Activated B cell treated with CpG ODN at 0.5 μM for 24 hours (primary cell): Measurements from ENCODE around the gene VN1R5. TPM values are rescaled to one million over a fixed set of nuclear protein-coding genes. Genes with fewer than 3 reads are reported as not detected.

Source experiments
- ATAC-seq: fragments of 200-7000 bp; cut with Tn5 transposase; one replicate; pipeline ENCODE4 v1.10.0; 2021; ENCODE audit warnings: low read depth, mild to moderate bottlenecking, moderate library complexity
- CTCF ChIA-PET: fragments of 350-600 bp; sonication (Branson Sonifier 250); formaldehyde crosslinking; loops from one replicate; lab custom pipeline; 2021; ENCODE audit warnings: antibody characterized with exemption; lab: Charles Lee
- POLR2A ChIA-PET: fragments of 350-600 bp; sonication (Branson Sonifier 250); formaldehyde crosslinking; loops from one replicate; lab custom pipeline; 2021; ENCODE audit warnings: antibody characterized with exemption; lab: Charles Lee
- DNase-seq: peaks from one replicate; pipeline ENCODE4 v3.0.0; 2022
- H3K27ac Mint-ChIP-seq: one replicate; pipeline ENCODE4 v1.8.0; 2020; ENCODE audit warnings: mixed read lengths
- H3K27me3 Mint-ChIP-seq: one replicate; pipeline ENCODE4 v1.8.0; 2021; ENCODE audit warnings: mixed read lengths
- H3K36me3 Mint-ChIP-seq: one replicate; pipeline ENCODE4 v1.8.0; 2021; ENCODE audit warnings: low read depth, mixed read lengths
- H3K4me1 Mint-ChIP-seq: one replicate; pipeline ENCODE4 v1.8.0; 2021; ENCODE audit warnings: mixed read lengths
- H3K4me3 Mint-ChIP-seq: one replicate; pipeline ENCODE4 v1.8.0; 2020; ENCODE audit warnings: mild to moderate bottlenecking, mixed read lengths
- H3K9me3 Mint-ChIP-seq: one replicate; pipeline ENCODE4 v1.8.0; 2020; ENCODE audit warnings: mixed read lengths
- CTCF ChIP-seq: fragments of 200-600 bp; IDR thresholded peaks from one replicate; pipeline ENCODE4 v1.8.0; 2022; ENCODE audit warnings: antibody characterized with exemption, mild to moderate bottlenecking
- intact Hi-C: fragments of 100-400 bp; cut with micrococcal nuclease; formaldehyde crosslinking; loops from one replicate; pipeline ENCODE4 v1.15.1; 2024
- total RNA-seq: library from RNA; stranded (reverse); gene quantifications from 2 replicates; pipeline ENCODE4 v1.2.3, GENCODE V29; 2022

The VN1R5 gene
- total RNA-seq, 1 donor from 2014 or later: not detected

DNA sequence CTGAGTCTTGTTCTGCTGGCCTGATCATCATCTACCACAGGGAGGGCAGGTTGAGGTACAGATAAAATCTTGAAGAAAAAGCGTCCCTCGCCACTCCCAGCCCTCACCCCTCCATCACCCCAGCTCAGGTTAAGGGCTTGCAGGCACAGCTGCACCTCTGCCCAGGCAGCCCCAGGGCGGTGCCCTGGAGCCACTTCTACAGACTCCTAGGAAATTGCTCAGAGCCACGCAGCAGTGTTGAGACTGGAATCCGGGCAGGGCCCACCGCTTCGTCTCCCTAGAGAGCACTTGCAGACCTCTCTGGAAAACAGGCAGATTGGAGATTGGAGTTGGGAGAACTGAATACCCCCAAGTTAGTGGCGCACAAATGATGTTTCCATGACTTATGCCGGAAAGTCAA is 35.3 kb downstream of the VN1R5 start:
- Mint-ChIP-seq H3K4me3 (no peak overlapping the region), H3K4me1 (no peaks in the 10 kb centered on the region), H3K27me3 (no peaks in the 10 kb centered on the region), H3K9me3 (peaks cover 7% of the 10 kb centered on the region), H3K36me3 (no peaks in the 10 kb centered on the region), H3K27ac (no peak overlapping the region)
- ChIA-PET POLR2A (no interaction called here), CTCF (no interaction called here)
- ATAC-seq: no peak
- intact Hi-C loops: no loop called here
- no peak for DNase-seq
- no peak for TF ChIP-seq CTCF

DNA sequence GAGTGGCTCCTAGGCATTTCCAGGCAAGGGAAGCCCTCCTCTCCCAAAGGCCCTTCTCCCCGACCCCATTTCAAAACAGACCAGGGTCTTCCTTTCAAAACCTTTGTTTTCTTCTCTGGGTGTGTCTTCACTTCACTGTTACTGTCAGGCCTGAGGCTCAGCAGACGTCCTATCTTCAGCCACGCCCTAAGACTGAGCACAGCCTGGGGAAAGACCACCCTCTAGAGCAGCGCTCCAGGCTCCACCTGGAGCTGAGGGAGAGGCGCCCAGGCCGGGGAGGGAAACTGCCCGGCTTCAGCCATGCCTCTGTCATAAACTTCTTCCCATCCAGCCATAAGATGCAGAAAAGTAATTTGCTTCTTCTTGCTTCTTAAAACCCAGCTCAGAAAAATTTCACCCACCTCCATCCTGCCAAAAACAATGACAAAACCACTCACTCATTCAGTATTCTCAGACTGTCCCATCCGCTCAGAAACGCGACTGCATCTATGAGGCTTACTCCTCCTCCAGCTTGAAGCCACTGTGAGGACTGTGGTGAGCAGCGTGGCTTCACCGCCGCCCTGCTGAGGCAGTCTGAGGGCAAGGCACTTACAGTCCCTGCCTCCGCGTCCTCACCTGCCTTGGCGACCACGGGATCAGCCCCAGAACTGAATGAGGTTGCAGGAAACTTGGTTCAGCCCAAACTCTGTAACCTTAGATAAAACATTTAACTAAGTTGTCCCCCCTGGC is 36.1 kb downstream of the VN1R5 start:
- no peak for TF ChIP-seq CTCF
- no peaks in the 10 kb centered on the region for H3K36me3 Mint-ChIP-seq
- no peak overlapping the region for H3K27ac Mint-ChIP-seq
- no peak overlapping the region for H3K4me3 Mint-ChIP-seq
- CTCF ChIA-PET: no interaction called here
- peaks cover 7% of the 10 kb centered on the region for H3K9me3 Mint-ChIP-seq
- no peaks in the 10 kb centered on the region for H3K27me3 Mint-ChIP-seq
- intact Hi-C loops: no loop called here
- POLR2A ChIA-PET: no interaction called here
- no peak for DNase-seq
- no peaks in the 10 kb centered on the region for H3K4me1 Mint-ChIP-seq
- no peak for ATAC-seq

- CTCF ChIA-PET: no interaction called here
- ATAC-seq (no peak), DNase-seq (no peak)
- H3K36me3 Mint-ChIP-seq: no peaks in the 10 kb centered on the region
- POLR2A ChIA-PET: no interaction called here
- H3K9me3 Mint-ChIP-seq: peaks cover 3% of the 10 kb centered on the region
- H3K4me1 Mint-ChIP-seq: no peaks in the 10 kb centered on the region
- intact Hi-C loops: no loop called here
- H3K27me3 Mint-ChIP-seq: no peaks in the 10 kb centered on the region
- no peak overlapping the region for H3K4me3 Mint-ChIP-seq
- H3K27ac Mint-ChIP-seq: no peak overlapping the region
- no peak for TF ChIP-seq CTCF
Observed at GRCh38 chr1:247293047-247293446, 37.2 kb downstream of the VN1R5 start.

DNA sequence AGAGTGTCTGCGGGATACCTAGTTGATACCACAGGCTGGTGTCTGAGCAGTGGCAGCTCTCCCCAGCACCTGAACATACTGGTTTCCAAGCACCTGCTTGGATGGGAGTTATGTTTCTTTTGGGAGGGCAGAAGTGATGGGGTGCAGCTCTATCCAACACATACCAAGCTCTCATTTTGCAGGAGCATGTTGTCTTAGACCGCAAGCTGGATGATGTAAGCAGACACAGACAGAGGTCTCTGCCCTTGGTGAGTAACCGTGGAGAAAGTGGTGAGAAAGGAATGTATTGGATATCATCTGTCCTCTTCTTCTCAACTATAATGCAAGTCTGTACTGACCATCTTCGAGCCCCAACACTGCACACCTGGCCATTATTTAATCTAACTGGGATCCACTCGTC is 38.4 kb downstream of the VN1R5 start:
- Mint-ChIP-seq H3K4me1 (no peaks in the 10 kb centered on the region), H3K9me3 (no peaks in the 10 kb centered on the region), H3K4me3 (no peak overlapping the region), H3K27me3 (no peaks in the 10 kb centered on the region), H3K27ac (no peak overlapping the region), H3K36me3 (peaks cover 3% of the 10 kb centered on the region)
- ChIA-PET CTCF (no interaction called here), POLR2A (no interaction called here)
- no peak for TF ChIP-seq CTCF
- intact Hi-C loops: no loop called here
- no peak for ATAC-seq
- DNase-seq: no peak

DNA sequence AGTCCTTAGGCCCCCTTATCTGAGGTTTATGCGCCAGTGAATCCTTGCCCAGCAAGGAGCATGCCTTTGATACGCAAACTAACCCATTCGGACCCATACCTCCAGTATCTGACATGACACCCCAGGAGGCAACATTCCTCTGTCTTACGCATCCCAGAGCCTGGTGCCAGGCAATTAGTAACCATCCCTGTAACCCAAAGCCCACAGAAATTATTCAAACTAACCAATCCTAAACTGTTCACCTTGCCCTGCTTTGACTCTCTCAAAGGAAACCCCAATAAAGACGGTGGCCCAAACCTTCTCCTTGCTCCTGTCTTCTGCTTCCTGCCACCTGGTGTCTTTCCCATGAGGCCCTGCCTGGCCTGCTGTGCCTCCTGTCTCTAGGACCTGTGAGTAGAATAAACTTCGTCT is 39.4 kb downstream of the VN1R5 start:
- CTCF ChIA-PET: no interaction called here
- ATAC-seq: no peak

More for the DNA sequence above, 39.4 kb downstream of the VN1R5 start:
- no peaks in the 10 kb centered on the region for H3K9me3 Mint-ChIP-seq
- no peak overlapping the region for H3K4me3 Mint-ChIP-seq
- H3K27me3 Mint-ChIP-seq: no peaks in the 10 kb centered on the region
- intact Hi-C loops: no loop called here
- no peaks in the 10 kb centered on the region for H3K4me1 Mint-ChIP-seq
- no peak for DNase-seq
- H3K36me3 Mint-ChIP-seq: peaks cover 10% of the 10 kb centered on the region
- POLR2A ChIA-PET: no interaction called here
- no peak overlapping the region for H3K27ac Mint-ChIP-seq
- no peak for TF ChIP-seq CTCF
